Caco-2 (cell line): ENCODE results near the gene ZNRD2. TPM values are rescaled to one million over a fixed set of nuclear protein-coding genes. Genes with fewer than 3 reads are reported as not detected.

ENCODE experiments used
- BruUV-seq: library from RNA; stranded (reverse); fragments of 400-500 nt; replicated peaks from 2 replicates; lab custom pipeline; 2021; lab: Mats Ljungman, UMichigan
- CTCF ChIA-PET: fragments of 300-600 bp; sonication (Branson Sonifier 250); formaldehyde crosslinking; loops from one replicate; lab custom pipeline; 2022; ENCODE audit warnings: antibody characterized with exemption; lab: Charles Lee
- POLR2A ChIA-PET: fragments of 300-600 bp; sonication (Branson Sonifier 250); formaldehyde crosslinking; loops from one replicate; lab custom pipeline; 2022; ENCODE audit warnings: antibody characterized with exemption; lab: Charles Lee
- DNase-seq, 2 experiments: peaks; one replicate each; pipeline versions ENCODE4 v3.0.0 to v3.0.0-alpha.2; 2020 to 2022
- H3K27me3 ChIP-seq: replicated peaks from 2 replicates; pipeline ENCODE4 v1.6.0; 2011; ENCODE audit warnings: low read length; ENCODE audit not compliant: control insufficient read depth, insufficient read depth
- H3K36me3 ChIP-seq: 2 replicates; pipeline ENCODE4 v1.5.1; 2011; ENCODE audit warnings: low read length; ENCODE audit not compliant: control insufficient read depth, insufficient read depth
- H3K4me1 ChIP-seq: fragments of 250-450 bp; sonication (Bioruptor Pico); 2 replicates; pipeline ENCODE4 v1.5.1; 2020; ENCODE audit warnings: mild to moderate bottlenecking
- H3K4me3 ChIP-seq: 2 replicates; pipeline ENCODE4 v1.5.1; 2011; ENCODE audit warnings: low read depth, mild to moderate bottlenecking, control low read depth, low read length
- H3K9me3 ChIP-seq: fragments of 250-450 bp; sonication (Bioruptor Pico); 2 replicates; pipeline ENCODE4 v1.5.1; 2020; ENCODE audit warnings: mild to moderate bottlenecking, moderate library complexity
- H3K27ac Mint-ChIP-seq: one replicate; pipeline ENCODE4 v1.8.0; 2022; ENCODE audit warnings: mixed read lengths; ENCODE audit not compliant: unreplicated experiment
- H3K27me3 Mint-ChIP-seq: one replicate; pipeline ENCODE4 v1.8.0; 2022; ENCODE audit warnings: mixed read lengths; ENCODE audit not compliant: insufficient read depth, unreplicated experiment
- H3K36me3 Mint-ChIP-seq: one replicate; pipeline ENCODE4 v1.8.0; 2022; ENCODE audit warnings: mild to moderate bottlenecking, mixed read lengths; ENCODE audit not compliant: insufficient read depth, unreplicated experiment
- H3K4me1 Mint-ChIP-seq: one replicate; pipeline ENCODE4 v1.8.0; 2022; ENCODE audit warnings: low read depth, mixed read lengths; ENCODE audit not compliant: unreplicated experiment
- H3K4me3 Mint-ChIP-seq: one replicate; pipeline ENCODE4 v1.8.0; 2022; ENCODE audit warnings: mild to moderate bottlenecking, moderate library complexity, mixed read lengths; ENCODE audit not compliant: unreplicated experiment
- H3K9me3 Mint-ChIP-seq: one replicate; pipeline ENCODE4 v1.8.0; 2022; ENCODE audit warnings: mixed read lengths; ENCODE audit not compliant: unreplicated experiment
- CTCF ChIP-seq, 2 experiments: fragments of 200-600 bp in 1 of 2; IDR thresholded peaks; 1 replicate in 1 of 2; 2 replicates in 1 of 2; pipeline versions ENCODE4 v1.5.1 to v1.8.0; 2011 to 2022; ENCODE audit warnings: antibody characterized with exemption in 1 of 2, control low read depth in 1 of 2, inconsistent platforms in 1 of 2, low read depth in 1 of 2, low read length in 1 of 2, mild to moderate bottlenecking in 1 of 2, moderate library complexity in 1 of 2; ENCODE audit not compliant: insufficient read depth in 1 of 2, severe bottlenecking in 1 of 2, unreplicated experiment in 1 of 2
- intact Hi-C: fragments of 100-400 bp; cut with micrococcal nuclease; formaldehyde crosslinking; loops from one replicate; pipeline ENCODE4 v1.10.0; 2022; ENCODE audit not compliant: unreplicated experiment
- total RNA-seq: library from RNA; stranded (reverse); gene quantifications from 2 replicates; pipeline ENCODE4 v1.2.3, GENCODE V29; 2022

Gene ZNRD2
- total RNA-seq, 1 experiment from 2014 or later: 53.9 TPM

- intact Hi-C loops: no loop called here
- Histone ChIP-seq H3K4me1 (peaks cover 5% of the 10 kb centered on the region; the same call in 1 of the 2 replicates), H3K9me3 (no peaks in the 10 kb centered on the region), H3K36me3 (peaks cover 4% of the 10 kb centered on the region), H3K27me3 (no peaks in the 10 kb centered on the region), H3K4me3 (no peak overlapping the region)
- H3K27me3 Mint-ChIP-seq: no peaks in the 10 kb centered on the region
- no peaks in the 10 kb centered on the region for H3K4me1 Mint-ChIP-seq
- no TSS peak for BruUV-seq
- no peak for TF ChIP-seq CTCF (IDR thresholded peaks at IDR 0.05; ENCODE audit: insufficient read depth in 1 of 2, low read depth in 1 of 2, low read length in 1 of 2, severe bottlenecking in 1 of 2, unreplicated experiment in 1 of 2)
- no peak overlapping the region for H3K4me3 Mint-ChIP-seq
- peaks cover 38% of the 10 kb centered on the region for H3K36me3 Mint-ChIP-seq
- no peak for DNase-seq
- CTCF ChIA-PET: no interaction called here
- H3K27ac Mint-ChIP-seq: no peak overlapping the region
- POLR2A ChIA-PET: interaction anchor here (1.1 kb wide), 1 partner anchor 10 kb away, joined by 6 read pairs; no protein-coding TSS in a partner anchor
- no peaks in the 10 kb centered on the region for H3K9me3 Mint-ChIP-seq
Measured at GRCh38 chr11:65596520-65596919, 26.2 kb downstream of the ZNRD2 start.

- POLR2A ChIA-PET: no interaction called here
- Histone ChIP-seq H3K27me3 (no peaks in the 10 kb centered on the region), H3K4me1 (no peaks in the 10 kb centered on the region), H3K9me3 (no peaks in the 10 kb centered on the region), H3K36me3 (peaks cover 3% of the 10 kb centered on the region), H3K4me3 (no peak overlapping the region)
- CTCF ChIA-PET: no interaction called here
- Mint-ChIP-seq H3K4me3 (no peak overlapping the region), H3K27ac (no peak overlapping the region), H3K27me3 (no peaks in the 10 kb centered on the region), H3K9me3 (no peaks in the 10 kb centered on the region), H3K4me1 (no peaks in the 10 kb centered on the region), H3K36me3 (peaks cover 41% of the 10 kb centered on the region)
- BruUV-seq: no TSS peak
- intact Hi-C loops: no loop called here
- DNase-seq: no peak
- TF ChIP-seq CTCF (IDR thresholded peaks at IDR 0.05; ENCODE audit: insufficient read depth in 1 of 2, low read depth in 1 of 2, low read length in 1 of 2, severe bottlenecking in 1 of 2, unreplicated experiment in 1 of 2): no peak
Measured at GRCh38 chr11:65598258-65598699, 28.0 kb downstream of the ZNRD2 start.

GRCh38 chr11:65599216-65599954, 29.1 kb downstream of the ZNRD2 start:
- TF ChIP-seq CTCF (IDR thresholded peaks at IDR 0.05; ENCODE audit: insufficient read depth in 1 of 2, low read depth in 1 of 2, low read length in 1 of 2, severe bottlenecking in 1 of 2, unreplicated experiment in 1 of 2): no peak
- BruUV-seq: no TSS peak
- Histone ChIP-seq H3K27me3 (no peaks in the 10 kb centered on the region), H3K4me3 (no peak overlapping the region), H3K36me3 (peaks cover 5% of the 10 kb centered on the region), H3K9me3 (no peaks in the 10 kb centered on the region), H3K4me1 (no peaks in the 10 kb centered on the region)
- intact Hi-C loops: no loop called here
- ChIA-PET CTCF (no interaction called here), POLR2A (no interaction called here)
- Mint-ChIP-seq H3K4me3 (no peak overlapping the region), H3K9me3 (no peaks in the 10 kb centered on the region), H3K27ac (no peak overlapping the region), H3K27me3 (no peaks in the 10 kb centered on the region), H3K4me1 (no peaks in the 10 kb centered on the region), H3K36me3 (peaks cover 48% of the 10 kb centered on the region)
- no peak for DNase-seq
